ENCODE results near the gene USP17L19.
"Not testable (repeated sequence)": the region's sequence is repeated elsewhere in the genome, so short reads cannot be mapped to it uniquely, and the experiment has no call there.

DNA sequence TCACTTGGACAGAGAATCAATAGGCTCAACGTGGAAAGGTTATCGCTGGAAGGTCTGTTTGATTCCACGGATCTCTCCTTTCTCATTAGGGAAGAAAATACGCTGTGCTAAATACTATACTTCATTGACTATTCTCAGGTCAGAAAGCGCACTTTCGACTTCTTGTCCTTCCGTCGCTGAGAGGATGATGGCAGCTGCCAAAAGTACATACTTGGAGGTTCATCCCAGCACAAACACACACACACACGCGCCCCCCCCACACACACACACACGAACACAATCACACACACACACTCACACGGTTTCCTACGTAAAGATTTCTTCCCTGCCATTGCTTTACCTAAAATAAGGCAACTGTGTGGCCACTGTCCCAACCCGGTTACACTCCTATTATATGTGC is 38.5 kb upstream of the USP17L19 start:
- TF ChIP-seq, protein P1, sequence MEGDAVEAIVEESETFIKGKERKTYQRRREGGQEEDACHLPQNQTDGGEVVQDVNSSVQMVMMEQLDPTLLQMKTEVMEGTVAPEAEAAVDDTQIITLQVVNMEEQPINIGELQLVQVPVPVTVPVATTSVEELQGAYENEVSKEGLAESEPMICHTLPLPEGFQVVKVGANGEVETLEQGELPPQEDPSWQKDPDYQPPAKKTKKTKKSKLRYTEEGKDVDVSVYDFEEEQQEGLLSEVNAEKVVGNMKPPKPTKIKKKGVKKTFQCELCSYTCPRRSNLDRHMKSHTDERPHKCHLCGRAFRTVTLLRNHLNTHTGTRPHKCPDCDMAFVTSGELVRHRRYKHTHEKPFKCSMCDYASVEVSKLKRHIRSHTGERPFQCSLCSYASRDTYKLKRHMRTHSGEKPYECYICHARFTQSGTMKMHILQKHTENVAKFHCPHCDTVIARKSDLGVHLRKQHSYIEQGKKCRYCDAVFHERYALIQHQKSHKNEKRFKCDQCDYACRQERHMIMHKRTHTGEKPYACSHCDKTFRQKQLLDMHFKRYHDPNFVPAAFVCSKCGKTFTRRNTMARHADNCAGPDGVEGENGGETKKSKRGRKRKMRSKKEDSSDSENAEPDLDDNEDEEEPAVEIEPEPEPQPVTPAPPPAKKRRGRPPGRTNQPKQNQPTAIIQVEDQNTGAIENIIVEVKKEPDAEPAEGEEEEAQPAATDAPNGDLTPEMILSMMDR (IDR thresholded peaks at IDR 0.05) = not testable (repeated sequence)
- TF ChIP-seq POLR2A (IDR thresholded peaks at IDR 0.05) = not testable (repeated sequence)

Data from adrenal gland (tissue), 5 donors.